ENCODE results near the gene NTRK2.

DNA sequence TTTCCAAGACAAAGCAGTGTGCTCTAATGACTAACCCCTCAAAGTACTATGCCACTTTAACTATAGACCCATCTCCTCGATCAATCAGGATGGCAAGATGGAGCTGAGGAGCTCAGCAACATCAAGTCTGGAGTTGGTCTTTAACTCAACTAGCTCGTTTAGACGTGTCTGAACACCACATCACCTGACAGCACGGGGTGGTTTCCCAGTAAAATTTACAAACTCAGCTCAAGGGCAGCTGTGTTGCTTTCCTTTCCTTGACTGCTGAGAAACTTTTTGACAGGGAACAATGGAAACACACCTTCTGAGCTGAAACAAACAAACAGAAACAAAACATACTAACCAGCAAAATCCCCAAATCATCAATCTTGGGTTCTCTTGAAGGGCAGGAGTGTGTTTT, 202.5 kb downstream of the NTRK2 start:
- TF ChIP-seq, protein P1, sequence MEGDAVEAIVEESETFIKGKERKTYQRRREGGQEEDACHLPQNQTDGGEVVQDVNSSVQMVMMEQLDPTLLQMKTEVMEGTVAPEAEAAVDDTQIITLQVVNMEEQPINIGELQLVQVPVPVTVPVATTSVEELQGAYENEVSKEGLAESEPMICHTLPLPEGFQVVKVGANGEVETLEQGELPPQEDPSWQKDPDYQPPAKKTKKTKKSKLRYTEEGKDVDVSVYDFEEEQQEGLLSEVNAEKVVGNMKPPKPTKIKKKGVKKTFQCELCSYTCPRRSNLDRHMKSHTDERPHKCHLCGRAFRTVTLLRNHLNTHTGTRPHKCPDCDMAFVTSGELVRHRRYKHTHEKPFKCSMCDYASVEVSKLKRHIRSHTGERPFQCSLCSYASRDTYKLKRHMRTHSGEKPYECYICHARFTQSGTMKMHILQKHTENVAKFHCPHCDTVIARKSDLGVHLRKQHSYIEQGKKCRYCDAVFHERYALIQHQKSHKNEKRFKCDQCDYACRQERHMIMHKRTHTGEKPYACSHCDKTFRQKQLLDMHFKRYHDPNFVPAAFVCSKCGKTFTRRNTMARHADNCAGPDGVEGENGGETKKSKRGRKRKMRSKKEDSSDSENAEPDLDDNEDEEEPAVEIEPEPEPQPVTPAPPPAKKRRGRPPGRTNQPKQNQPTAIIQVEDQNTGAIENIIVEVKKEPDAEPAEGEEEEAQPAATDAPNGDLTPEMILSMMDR (IDR thresholded peaks at IDR 0.05): no peak
- no peak for TF ChIP-seq POLR2A (IDR thresholded peaks at IDR 0.05)
